ENCODE measurements around the gene WWOX.

Gene WWOX

GRCh38 chr16:78882150-78882549 lies 782.7 kb downstream of the WWOX start:
- H3K4me1 ChIP-seq (ENCODE audit: control insufficient read depth, insufficient read depth, low read length, poor library complexity, severe bottlenecking), result no peaks in the 10 kb centered on the region
- no peaks in the 10 kb centered on the region for H3K9me3 ChIP-seq (ENCODE audit: control insufficient read depth, low read length)
- H3K4me3 ChIP-seq (ENCODE audit: extremely low read depth, insufficient read depth, low read length, poor library complexity, severe bottlenecking), result no peak overlapping the region
- no peak overlapping the region for H3K27ac ChIP-seq (ENCODE audit: low read depth, low read length, severe bottlenecking)
- no peaks in the 10 kb centered on the region for H3K36me3 ChIP-seq (ENCODE audit: control insufficient read depth, insufficient read depth, low read length)
- WGBS, 2 experiments (ENCODE audit: insufficient coverage in 2 of 2), result 80 to 100% methylated on average over 1 of the region's 3 CpGs

DNA sequence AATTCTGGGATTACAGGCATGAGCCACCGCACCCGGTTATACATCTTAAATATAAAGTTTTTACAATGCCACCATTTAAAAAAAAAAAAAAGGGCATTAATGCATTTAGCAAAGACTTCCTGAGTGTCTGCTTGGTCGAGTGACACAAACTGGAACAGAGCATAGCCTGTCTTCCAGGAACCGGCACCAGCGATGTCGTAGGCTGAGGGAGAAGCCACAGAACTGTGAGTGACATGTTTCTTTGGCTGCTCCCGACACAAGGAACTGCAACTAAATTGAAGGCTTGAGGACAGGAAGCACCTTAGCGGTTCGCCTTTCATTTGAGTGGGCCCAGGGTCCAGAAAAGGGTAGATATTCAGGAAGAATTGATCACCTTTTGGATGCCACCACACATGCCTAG lies 783.3 kb downstream of the WWOX start:
- Histone ChIP-seq H3K4me1 (ENCODE audit: control insufficient read depth, insufficient read depth, low read length, poor library complexity, severe bottlenecking) (no peaks in the 10 kb centered on the region), H3K9me3 (ENCODE audit: control insufficient read depth, low read length) (no peaks in the 10 kb centered on the region), H3K4me3 (ENCODE audit: extremely low read depth, insufficient read depth, low read length, poor library complexity, severe bottlenecking) (no peak overlapping the region), H3K36me3 (ENCODE audit: control insufficient read depth, insufficient read depth, low read length) (no peaks in the 10 kb centered on the region), H3K27ac (ENCODE audit: low read depth, low read length, severe bottlenecking) (no peak overlapping the region)
- WGBS, 2 experiments (ENCODE audit: insufficient coverage in 2 of 2), result 76 to 85% methylated on average over 8 to 9 of the region's 9 CpGs

DNA sequence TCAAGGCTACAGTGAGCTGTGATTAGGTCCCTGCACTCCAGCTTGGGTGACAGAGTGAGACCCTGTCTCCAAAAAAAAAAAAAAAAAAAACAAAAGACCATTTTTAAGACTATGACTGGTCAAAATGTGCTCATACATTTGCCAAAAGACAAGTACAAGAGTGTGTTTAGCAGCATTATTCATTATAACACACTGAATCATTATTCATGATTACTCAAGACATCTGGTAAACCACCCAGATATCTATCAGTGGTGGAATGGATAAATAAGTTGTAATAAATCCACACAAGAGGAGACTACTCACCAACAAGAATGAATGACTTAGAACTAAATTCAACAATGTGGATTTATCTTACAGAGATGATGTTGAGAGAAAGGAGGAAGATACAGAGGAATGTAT lies 784.8 kb downstream of the WWOX start:
- Histone ChIP-seq H3K27ac (ENCODE audit: low read depth, low read length, severe bottlenecking) (no peak overlapping the region), H3K4me1 (ENCODE audit: control insufficient read depth, insufficient read depth, low read length, poor library complexity, severe bottlenecking) (no peaks in the 10 kb centered on the region), H3K9me3 (ENCODE audit: control insufficient read depth, low read length) (no peaks in the 10 kb centered on the region), H3K36me3 (ENCODE audit: control insufficient read depth, insufficient read depth, low read length) (no peaks in the 10 kb centered on the region), H3K4me3 (ENCODE audit: extremely low read depth, insufficient read depth, low read length, poor library complexity, severe bottlenecking) (no peak overlapping the region)

DNA sequence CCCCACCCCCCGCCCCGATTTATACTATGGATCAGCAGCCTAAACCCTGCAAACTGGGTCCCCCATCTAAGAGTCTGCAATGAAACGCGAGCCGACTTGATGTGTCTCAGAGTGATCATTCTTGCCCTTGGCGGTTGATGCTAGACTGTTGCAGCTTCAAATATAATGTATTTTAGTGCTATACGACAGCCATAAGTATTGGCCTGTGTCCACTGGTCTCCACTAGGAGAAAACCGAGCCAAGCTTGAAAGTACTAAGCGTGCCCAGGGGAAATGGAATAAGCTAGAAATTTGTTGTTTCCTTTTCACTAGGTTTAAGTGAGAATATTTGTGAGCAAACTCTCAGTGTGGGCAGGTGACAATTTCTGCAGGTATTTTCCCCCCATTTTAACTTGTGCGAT lies 789.9 kb downstream of the WWOX start:
- Histone ChIP-seq H3K9me3 (ENCODE audit: control insufficient read depth, low read length) (no peaks in the 10 kb centered on the region), H3K4me3 (ENCODE audit: extremely low read depth, insufficient read depth, low read length, poor library complexity, severe bottlenecking) (no peak overlapping the region), H3K4me1 (ENCODE audit: control insufficient read depth, insufficient read depth, low read length, poor library complexity, severe bottlenecking) (no peaks in the 10 kb centered on the region), H3K27ac (ENCODE audit: low read depth, low read length, severe bottlenecking) (no peak overlapping the region), H3K36me3 (ENCODE audit: control insufficient read depth, insufficient read depth, low read length) (no peaks in the 10 kb centered on the region)
- 93 to 98% methylated on average over 7 of the region's 10 CpGs for WGBS, 2 experiments (ENCODE audit: insufficient coverage in 2 of 2)

DNA sequence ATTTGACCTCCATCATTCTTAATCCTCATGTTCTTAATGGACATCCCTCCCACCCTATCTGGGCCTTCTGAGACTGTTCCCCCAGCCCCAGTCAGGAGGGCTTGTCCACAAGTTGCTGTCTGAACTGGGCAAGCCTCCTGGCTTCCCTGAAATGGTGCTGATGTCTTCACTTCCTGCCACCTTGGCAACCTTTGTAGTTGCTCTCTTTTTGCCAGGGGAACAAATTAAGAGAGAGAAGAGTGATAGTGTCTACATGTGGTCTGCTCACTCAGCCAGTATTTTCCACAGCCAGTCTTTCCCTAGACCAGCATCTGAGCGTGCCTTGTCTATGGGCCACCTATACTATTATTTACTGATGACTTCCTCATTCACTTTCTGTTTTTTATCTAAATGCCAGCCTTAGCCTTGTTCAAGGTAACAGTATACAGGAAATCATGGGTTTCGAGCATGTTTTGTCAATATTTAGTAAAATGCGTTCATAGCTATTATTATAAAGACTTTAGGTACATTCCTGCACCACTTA lies 791.0 kb downstream of the WWOX start:
- 100% methylated on average over 1 of the region's 3 CpGs; no CpG with 5 or more reads in 1 of the 2 experiments for WGBS, 2 experiments (ENCODE audit: insufficient coverage in 2 of 2)
- no peaks in the 10 kb centered on the region for H3K36me3 ChIP-seq (ENCODE audit: control insufficient read depth, insufficient read depth, low read length)
- H3K4me1 ChIP-seq (ENCODE audit: control insufficient read depth, insufficient read depth, low read length, poor library complexity, severe bottlenecking), result no peaks in the 10 kb centered on the region
- no peak overlapping the region for H3K4me3 ChIP-seq (ENCODE audit: extremely low read depth, insufficient read depth, low read length, poor library complexity, severe bottlenecking)
- H3K9me3 ChIP-seq (ENCODE audit: control insufficient read depth, low read length), result no peaks in the 10 kb centered on the region
- no peak overlapping the region for H3K27ac ChIP-seq (ENCODE audit: low read depth, low read length, severe bottlenecking)

DNA sequence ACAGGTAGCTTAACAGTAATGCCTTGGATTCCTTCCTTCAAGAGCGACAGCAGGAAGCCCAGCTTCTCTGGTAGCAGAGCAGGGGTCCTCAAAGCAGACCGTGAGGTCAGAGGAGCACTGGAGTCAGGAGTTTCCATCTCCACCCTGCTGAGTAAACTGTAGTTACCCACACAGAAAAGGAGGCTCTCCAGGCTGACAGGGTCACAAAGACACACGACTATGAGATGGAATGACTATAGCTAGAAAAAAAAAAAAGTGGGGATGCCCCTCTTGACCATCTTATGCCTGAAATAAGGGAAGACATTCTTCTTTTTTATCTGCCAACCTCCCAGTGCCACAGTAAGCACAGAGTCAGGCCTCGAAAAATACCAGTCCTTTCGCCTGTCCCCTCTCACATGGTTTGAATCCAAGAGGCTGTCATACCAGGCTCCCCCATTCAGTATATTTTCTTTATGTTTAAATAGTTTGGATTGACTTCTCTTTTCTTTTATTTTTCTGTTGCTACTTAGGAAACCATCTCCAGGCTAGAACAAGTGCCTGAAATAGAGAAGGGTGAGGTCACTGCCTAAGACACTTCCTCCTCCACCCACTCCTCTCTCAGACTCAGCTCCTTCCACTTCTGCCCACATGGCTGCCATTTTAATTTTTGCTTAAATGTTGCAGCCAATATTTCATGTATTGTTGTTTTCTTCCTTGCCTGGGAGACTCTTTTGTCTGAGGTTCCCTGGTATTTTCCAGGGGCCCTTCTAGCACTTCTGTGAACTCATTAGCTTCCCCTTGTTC lies 793.7 kb downstream of the WWOX start:
- Histone ChIP-seq H3K9me3 (ENCODE audit: control insufficient read depth, low read length) (no peaks in the 10 kb centered on the region), H3K27ac (ENCODE audit: low read depth, low read length, severe bottlenecking) (no peak overlapping the region), H3K4me3 (ENCODE audit: extremely low read depth, insufficient read depth, low read length, poor library complexity, severe bottlenecking) (no peak overlapping the region), H3K36me3 (ENCODE audit: control insufficient read depth, insufficient read depth, low read length) (no peaks in the 10 kb centered on the region), H3K4me1 (ENCODE audit: control insufficient read depth, insufficient read depth, low read length, poor library complexity, severe bottlenecking) (no peaks in the 10 kb centered on the region)
- WGBS, 2 experiments (ENCODE audit: insufficient coverage in 2 of 2), result 87 to 100% methylated on average over 2 of the region's 5 CpGs

DNA sequence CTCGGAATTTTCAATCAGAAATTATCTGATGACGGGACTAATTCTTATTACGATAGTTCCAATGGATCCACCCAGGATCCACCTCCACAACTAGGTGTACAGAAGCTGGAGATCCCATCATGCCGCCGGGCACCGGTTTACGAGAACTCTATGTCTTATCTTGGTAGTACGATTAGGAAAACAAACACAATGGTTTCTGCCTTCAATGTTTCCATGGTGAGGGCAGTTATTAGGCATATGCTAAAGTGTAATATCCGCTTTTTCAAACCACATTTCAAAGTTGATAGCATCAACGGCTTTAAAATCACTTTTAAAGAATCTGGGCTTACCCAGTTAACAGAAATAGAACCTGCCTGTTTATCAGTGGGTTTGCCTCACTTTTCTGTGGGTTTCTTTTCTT lies 795.4 kb downstream of the WWOX start:
- Histone ChIP-seq H3K4me1 (ENCODE audit: control insufficient read depth, insufficient read depth, low read length, poor library complexity, severe bottlenecking) (no peaks in the 10 kb centered on the region), H3K4me3 (ENCODE audit: extremely low read depth, insufficient read depth, low read length, poor library complexity, severe bottlenecking) (no peak overlapping the region), H3K9me3 (ENCODE audit: control insufficient read depth, low read length) (no peaks in the 10 kb centered on the region), H3K27ac (ENCODE audit: low read depth, low read length, severe bottlenecking) (no peak overlapping the region), H3K36me3 (ENCODE audit: control insufficient read depth, insufficient read depth, low read length) (no peaks in the 10 kb centered on the region)
- WGBS, 2 experiments (ENCODE audit: insufficient coverage in 2 of 2), result 97 to 100% methylated on average over 3 to 6 of the region's 10 CpGs

GRCh38 chr16:78895681-78896080 lies 796.2 kb downstream of the WWOX start:
- H3K27ac ChIP-seq (ENCODE audit: low read depth, low read length, severe bottlenecking), result no peak overlapping the region
- no peaks in the 10 kb centered on the region for H3K36me3 ChIP-seq (ENCODE audit: control insufficient read depth, insufficient read depth, low read length)
- no peaks in the 10 kb centered on the region for H3K4me1 ChIP-seq (ENCODE audit: control insufficient read depth, insufficient read depth, low read length, poor library complexity, severe bottlenecking)
- no peak overlapping the region for H3K4me3 ChIP-seq (ENCODE audit: extremely low read depth, insufficient read depth, low read length, poor library complexity, severe bottlenecking)
- WGBS, 2 experiments (ENCODE audit: insufficient coverage in 2 of 2), result 82 to 94% methylated on average over 4 of the region's 5 CpGs
- H3K9me3 ChIP-seq (ENCODE audit: control insufficient read depth, low read length), result no peaks in the 10 kb centered on the region

DNA sequence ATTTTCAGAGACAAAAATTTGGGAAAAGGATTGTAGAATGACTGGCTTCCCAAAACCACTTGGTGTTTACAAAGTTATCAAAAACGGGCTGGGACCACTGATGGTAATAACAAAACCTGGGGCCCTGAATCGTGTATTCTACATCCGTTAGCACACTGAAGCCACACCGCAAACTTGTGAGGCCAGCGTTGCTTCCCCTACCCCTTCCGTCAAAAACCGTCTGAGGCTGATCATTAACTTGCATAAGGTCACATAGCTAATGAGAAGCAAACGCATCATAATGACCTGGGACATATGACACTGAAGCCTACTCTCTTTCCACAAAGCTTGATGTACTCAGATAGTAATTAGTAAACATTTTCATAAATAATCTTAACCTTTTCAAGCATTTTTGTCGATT lies 796.8 kb downstream of the WWOX start:
- H3K4me1 ChIP-seq (ENCODE audit: control insufficient read depth, insufficient read depth, low read length, poor library complexity, severe bottlenecking), result no peaks in the 10 kb centered on the region
- H3K9me3 ChIP-seq (ENCODE audit: control insufficient read depth, low read length), result no peaks in the 10 kb centered on the region
- no peak overlapping the region for H3K4me3 ChIP-seq (ENCODE audit: extremely low read depth, insufficient read depth, low read length, poor library complexity, severe bottlenecking)
- no peaks in the 10 kb centered on the region for H3K36me3 ChIP-seq (ENCODE audit: control insufficient read depth, insufficient read depth, low read length)
- H3K27ac ChIP-seq (ENCODE audit: low read depth, low read length, severe bottlenecking), result no peak overlapping the region
- 83 to 87% methylated on average over 3 to 8 of the region's 9 CpGs for WGBS, 2 experiments (ENCODE audit: insufficient coverage in 2 of 2)

DNA sequence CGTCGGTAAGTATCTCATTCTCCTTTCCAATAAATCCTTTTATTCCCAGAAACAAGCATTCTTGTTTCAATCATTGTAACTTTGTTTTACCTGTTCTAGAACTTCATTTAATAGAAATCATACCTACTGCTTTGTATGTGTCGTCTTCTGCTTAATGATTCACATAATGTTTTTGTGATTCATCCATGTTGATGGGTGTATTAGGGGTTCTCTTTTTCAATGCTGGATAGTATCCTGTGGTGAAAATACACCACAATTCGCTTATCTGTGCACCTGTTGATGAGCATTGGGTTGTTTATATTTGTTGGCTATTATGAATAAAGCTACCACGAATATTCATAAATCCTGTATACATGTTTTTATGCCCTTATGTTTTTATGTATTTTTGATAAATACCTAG lies 797.8 kb downstream of the WWOX start:
- WGBS, 2 experiments (ENCODE audit: insufficient coverage in 2 of 2), result 85 to 94% methylated on average over 2 to 3 of the region's 5 CpGs
- H3K9me3 ChIP-seq (ENCODE audit: control insufficient read depth, low read length), result no peaks in the 10 kb centered on the region

DNA sequence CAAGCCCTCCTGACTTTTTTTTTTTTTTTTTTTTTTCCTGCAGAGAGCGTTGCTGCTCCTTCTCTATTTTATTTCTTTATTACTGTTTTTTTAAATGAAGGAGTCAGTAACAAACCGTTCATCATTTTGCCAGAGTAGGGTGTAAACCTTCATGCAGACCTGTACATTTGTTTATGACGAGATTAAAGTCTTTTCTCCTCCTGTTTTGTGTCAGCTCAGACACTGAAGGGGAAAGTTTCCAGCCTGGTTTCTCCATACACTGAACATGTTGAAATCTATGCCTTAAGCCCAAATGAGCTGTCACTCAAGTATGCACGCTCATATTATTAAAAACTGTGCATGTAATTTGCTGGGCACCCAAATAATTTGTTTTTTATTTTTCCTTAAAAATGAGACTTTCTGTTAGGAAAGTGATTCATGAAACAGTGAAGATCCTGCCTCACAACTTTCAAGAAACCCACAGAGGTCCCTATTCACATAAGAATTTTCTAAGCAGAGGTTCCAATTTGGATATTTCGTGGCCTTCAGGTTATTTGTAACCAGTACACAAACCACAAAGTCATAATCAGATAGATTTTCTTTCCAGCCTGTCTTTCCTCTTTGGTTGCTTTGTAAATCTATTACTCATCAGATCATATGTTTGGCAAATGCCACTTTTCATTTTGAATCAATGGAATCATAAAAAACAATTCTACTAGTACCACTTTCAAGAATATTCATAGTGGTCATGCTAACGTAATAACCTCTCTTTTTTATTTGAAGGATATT lies 800.8 kb downstream of the WWOX start:
- WGBS, 2 experiments (ENCODE audit: insufficient coverage in 2 of 2), result 81 to 87% methylated on average over 3 to 4 of the region's 6 CpGs
- Histone ChIP-seq H3K9me3 (ENCODE audit: control insufficient read depth, low read length) (no peaks in the 10 kb centered on the region), H3K27ac (ENCODE audit: low read depth, low read length, severe bottlenecking) (no peak overlapping the region), H3K4me1 (ENCODE audit: control insufficient read depth, insufficient read depth, low read length, poor library complexity, severe bottlenecking) (no peaks in the 10 kb centered on the region), H3K36me3 (ENCODE audit: control insufficient read depth, insufficient read depth, low read length) (no peaks in the 10 kb centered on the region), H3K4me3 (ENCODE audit: extremely low read depth, insufficient read depth, low read length, poor library complexity, severe bottlenecking) (no peak overlapping the region)

More for the DNA sequence above, 797.8 kb downstream of the WWOX start:
- H3K4me1 ChIP-seq (ENCODE audit: control insufficient read depth, insufficient read depth, low read length, poor library complexity, severe bottlenecking), result no peaks in the 10 kb centered on the region
- H3K4me3 ChIP-seq (ENCODE audit: extremely low read depth, insufficient read depth, low read length, poor library complexity, severe bottlenecking), result no peak overlapping the region
- no peaks in the 10 kb centered on the region for H3K36me3 ChIP-seq (ENCODE audit: control insufficient read depth, insufficient read depth, low read length)
- H3K27ac ChIP-seq (ENCODE audit: low read depth, low read length, severe bottlenecking), result no peak overlapping the region
